HG03159 (cell line): ENCODE results near the gene MED7.
A peak's percentile ranks its signal among the peaks of the same experiment; 100 is the strongest.

Experiments
- ATAC-seq: cut with Tn5 transposase; IDR thresholded peaks from one replicate; pipeline ENCODE4 v1.9.1; 2021; ENCODE audit warnings: mild to moderate bottlenecking, moderate library complexity; ENCODE audit not compliant: unreplicated experiment

MED7 gene

DNA sequence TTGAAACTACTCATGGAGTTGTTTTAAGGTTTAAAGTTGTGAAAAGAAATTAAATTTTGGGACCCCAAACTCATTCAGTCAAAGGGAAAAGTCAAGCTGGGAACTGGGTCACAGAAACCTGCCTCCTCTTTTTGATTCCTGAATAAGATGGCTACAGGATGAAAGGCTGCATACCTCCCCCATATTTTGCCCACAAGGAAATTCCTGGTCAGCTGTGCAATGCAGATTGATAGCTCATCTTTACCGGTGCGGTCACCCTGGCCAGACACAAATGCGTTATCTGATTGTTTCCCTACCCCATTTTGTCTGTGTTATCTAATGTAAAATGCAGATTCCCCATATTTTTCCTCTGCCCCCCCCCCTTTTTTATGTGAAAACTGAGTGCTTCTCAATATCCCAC is 35.2 kb downstream of the MED7 start:
- no peak for ATAC-seq

DNA sequence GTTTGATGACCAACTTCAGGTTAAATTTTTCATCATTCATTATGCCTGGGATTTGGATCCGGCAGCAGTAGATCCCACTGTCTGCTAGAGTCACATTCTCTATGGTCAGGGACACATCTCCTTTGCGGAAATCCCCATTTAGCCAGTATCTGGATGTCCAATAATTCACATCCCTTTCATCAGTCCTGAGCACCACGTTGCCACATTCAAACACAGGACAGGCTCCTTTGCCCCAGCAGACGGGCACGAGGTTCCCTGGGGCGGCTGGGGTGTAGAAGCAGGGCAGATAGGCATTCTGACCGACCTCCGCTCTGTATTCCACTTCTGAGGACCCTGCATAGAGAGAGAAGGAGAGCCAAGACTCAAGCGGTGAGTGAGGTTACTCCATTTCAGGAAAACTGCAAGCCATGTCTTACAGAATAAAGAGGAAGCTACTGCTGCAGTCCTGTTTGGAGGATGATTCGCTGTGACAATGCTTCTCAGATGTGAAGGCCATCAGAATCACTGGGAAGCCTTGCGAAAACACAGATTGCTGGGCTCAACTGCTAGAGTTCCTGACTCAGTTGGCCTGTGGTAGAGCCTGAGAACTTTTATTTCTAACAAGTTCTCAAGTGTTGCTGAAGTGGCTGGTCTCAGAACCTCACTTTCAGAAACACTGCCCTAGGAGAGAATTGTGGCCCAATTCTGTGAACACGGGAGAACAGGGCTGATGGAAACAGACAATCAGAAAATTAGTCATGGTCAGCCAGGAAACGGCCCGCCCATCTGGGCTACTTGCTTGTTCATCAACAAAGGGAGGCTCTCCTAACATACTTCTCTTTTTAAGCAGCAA is 35.8 kb downstream of the MED7 start:
- no peak for ATAC-seq

GRCh38 chr5:157100140-157100679 is 42.5 kb downstream of the MED7 start:
- no peak for ATAC-seq

DNA sequence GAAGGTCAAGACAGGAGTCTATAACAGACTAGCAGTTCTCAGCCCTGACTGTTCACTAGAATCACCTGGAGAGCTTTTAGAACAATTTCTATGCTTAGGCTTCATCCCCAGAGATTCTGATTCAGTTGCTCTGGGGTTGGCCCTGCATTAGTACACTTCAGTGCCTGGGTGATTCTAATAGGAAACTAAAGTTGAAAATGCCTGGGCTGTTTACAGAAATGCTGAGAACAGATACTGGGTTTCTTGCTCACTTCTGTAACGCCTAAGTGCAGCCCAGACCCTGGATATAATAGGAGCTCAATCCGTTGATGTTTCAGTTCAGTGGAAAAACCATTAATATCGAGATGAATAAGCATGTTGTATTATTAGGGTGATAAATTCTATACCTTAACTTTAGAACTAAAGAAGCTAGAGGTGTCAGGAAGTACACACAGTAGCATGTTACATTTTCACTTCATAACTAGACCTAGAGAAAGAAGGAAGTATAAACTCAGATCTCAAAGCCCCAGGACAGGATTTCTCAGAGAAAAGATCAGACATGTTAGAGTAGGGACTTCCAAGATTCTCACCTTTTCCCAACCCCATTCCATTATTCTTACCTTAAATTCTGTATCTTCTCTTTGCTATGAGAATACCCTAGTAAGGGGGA is 54.2 kb downstream of the MED7 start:
- peak; percentile 64 for ATAC-seq
